HG02623 (cell line): ENCODE data around the gene YTHDF1.

Experiments used
- ATAC-seq: cut with Tn5 transposase; IDR thresholded peaks from one replicate; pipeline ENCODE4 v1.9.1; 2021; ENCODE audit warnings: moderate library complexity; ENCODE audit not compliant: unreplicated experiment

The YTHDF1 gene

DNA sequence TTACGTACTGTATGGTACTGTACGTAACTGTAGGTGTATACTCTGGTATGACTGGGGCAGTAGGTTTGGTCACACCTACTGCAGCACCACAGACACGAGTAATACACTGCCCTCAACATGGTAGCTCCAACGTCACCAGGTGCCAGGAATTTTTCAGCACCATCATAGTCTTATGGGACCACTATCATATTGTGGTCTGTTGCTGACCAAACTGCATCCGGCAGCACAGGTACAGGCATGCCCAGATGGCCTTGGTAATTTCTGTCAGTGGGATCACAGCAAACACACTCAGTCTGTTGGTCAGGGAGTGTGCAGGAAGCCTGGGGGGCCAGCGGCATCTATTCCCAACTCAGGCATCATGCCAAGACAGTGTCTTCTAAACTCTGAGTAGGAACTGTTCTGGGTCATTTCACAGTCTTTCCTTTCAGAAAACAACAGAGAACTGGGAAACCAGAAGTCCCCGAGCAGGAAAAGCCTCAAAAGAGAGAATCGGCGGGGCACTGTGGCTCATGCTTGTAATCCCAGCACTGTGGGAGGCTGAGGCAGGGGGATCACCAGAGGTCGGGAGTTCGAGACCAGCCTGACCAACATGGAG is 5.8 kb downstream of the YTHDF1 start:
- no peak for ATAC-seq

DNA sequence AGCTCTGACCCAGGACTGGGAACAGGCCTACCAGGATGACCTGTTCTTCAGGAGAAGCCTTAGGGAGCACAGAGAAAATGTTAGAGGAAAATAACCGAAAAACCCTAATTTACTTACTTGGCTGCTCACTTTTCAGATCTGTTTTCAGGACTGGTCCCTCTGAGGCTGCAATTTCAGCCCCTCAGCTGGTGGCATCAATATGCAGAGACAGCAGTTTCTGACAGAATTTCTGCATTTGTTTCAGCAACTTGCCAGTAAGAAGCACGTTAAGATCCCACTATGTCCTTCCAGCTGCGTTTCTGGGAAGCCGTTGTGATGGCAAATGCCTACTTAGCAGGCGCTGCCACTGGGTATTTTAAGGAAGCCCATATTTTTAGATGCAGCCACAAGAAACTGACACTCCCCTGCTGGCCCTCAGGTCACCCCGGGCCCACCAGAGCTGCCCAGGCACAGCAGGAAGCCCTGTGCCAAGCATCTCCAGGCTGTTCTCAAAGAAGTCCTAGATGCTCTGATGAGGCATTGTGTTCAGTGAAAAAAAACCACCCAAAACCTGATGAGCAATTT is 7.5 kb downstream of the YTHDF1 start:
- ATAC-seq: no peak

DNA sequence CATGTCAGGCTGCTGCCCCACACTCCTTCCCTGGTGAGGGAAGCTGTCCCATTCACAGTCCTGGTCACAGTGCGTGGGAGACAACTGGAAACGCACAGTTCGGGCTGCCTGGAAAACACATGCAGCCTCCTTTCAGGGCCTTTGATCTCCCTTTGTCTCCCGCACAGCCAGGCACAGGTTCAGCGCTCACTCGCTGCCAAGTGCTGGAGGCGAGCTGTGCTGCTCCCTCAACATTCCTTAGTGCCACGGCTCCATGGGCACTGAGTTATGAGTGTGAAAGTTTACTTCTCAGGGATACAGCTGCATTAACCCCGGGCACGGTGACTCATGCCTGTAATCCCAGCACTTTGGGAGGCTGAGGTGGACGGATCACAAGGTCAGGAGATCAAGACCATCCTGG is 9.1 kb downstream of the YTHDF1 start:
- no peak for ATAC-seq

DNA sequence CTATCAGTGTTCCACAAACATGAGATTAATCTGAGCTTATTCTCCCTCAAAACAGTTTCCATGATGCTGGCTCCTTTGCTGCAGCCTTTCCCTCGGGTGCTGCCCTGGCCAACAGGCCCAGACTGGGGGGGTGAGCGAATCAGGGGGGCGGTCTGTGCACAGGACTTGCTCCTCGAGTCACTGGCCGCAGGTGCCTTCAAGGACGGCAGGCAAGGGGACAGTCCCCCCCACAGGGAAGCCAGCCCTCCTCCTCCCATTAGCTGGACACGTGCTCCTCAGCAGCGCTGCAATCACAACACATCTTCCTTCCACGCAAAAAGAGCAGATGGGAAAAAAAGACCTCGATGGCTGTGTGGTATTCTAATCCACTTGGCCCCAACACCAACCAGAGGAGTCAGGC is 10.0 kb downstream of the YTHDF1 start:
- ATAC-seq: no peak

DNA sequence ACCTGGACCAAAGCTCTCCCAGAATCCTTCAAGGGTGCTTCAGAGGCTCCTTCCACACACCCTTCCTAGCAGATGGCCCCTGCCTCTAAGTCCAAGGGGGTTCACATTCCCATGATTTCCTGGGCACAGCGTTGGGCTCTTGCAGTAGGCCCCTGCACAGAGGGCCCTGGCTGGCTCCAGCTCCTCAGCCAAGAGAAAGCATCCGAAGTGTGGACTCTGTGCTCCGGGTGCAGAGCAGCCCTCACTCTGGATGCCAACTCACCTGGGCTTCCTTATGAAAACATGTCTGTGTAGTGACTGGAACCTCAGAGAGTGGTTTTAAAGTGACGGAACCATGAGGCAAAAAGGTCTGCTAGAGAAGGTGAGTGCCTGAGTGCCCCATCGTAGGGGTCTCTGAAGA is 11.6 kb downstream of the YTHDF1 start:
- ATAC-seq: no peak

DNA sequence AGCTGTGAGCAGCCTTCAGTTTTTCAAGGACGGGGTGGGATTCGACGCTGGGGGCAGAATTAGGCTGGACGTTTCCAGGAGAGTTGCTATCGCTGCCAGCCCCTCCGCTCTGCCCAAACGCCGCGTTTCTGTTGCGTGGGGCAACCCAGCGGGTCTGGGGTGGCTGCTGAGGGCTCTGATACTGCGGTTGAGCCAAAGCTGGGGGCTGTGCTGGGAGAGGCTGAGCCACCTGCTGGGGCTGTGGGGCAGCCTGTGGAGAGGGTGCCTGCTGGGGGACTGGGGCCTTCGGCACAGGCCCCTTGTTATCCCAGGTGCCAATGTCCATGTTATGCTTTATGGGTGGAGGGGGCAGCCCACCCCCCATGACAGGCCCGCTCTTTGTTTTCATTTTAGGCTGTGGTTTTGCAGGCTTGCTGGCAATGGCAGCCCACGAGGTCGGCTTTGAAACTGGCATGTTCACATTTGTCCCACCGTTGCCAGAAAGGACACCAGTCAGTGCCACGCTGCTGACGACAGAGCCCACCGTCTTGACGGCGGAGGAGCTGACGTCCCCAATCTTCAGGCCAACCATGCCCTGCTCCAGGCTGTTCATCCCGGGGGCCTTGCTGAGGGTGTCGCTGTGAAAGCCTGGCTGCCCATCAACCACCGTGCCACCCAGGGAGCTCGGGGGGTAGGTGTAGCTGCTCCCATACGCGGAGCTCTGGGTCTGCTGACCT is 13.0 kb downstream of the YTHDF1 start:
- ATAC-seq: no peak

DNA sequence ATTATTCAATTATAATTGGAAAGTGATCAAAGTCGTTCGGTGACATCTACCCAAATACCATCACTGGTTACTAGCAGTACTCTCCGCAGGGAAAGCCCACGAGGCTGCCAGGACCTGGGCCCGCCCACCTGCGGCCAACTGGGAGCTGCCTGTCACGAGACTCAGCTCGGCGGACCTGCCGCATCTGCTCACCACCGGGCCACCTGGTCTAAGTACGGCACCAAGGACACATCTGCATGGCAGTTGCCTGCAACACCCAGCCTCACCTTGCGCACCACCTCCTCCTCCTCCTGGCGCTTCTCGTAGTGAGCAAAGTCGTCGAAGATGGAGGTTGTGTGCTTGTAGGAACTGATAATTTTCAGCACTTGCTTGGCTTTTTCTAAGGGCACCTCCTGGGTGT is 13.9 kb downstream of the YTHDF1 start:
- ATAC-seq: no peak

DNA sequence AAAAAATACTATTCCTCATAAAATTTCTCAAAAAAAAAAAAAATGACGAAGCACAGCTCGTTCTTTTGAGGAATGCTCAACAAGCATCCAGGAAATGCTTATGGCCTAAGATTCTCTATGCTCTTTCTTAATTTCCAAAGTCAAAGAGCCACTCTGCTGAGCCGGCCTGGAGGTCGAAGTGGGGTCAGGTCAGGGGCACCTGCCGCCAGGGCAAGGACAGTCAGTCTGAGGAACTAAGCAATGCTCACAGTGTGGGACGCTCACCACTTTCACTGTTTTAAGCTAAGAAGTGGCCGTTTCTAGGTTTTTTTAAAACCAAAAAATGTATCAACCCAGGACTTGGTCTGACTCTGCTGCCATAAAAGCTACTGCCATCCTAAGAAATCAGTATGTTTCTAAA is 17.3 kb downstream of the YTHDF1 start:
- no peak for ATAC-seq

DNA sequence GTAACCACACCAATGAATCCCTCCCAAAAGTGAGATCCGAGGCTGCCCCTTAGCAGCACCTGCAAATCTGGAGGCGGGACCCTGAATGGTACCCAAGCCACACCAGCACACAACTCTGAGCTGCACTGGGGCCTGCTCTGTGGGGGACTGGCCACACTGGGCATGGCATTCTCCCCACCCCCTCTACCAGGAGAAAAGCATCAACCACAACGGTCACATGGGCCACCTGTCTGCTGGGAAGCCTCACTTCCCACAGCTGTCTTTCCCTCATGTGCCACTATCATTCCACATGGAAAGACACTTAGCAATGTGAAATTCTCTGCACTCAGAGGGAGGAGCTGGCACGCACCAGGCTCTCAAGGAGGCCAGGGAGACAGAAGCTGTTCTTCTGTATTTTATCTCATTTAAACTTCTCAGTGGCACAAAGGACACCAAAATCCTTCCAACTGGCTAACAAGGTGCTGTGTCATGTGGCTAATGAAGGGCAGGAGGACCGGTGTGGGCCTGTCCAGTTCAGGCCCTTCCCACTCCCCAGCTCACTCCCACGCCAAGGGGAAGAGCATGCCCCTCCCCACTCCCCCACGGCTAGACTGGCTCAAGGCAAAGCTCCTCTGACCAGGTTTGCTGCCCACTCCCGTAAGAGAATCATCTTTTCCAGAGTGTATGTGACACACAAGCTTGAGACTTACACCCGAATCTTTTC is 19.0 kb downstream of the YTHDF1 start:
- ATAC-seq: no peak

DNA sequence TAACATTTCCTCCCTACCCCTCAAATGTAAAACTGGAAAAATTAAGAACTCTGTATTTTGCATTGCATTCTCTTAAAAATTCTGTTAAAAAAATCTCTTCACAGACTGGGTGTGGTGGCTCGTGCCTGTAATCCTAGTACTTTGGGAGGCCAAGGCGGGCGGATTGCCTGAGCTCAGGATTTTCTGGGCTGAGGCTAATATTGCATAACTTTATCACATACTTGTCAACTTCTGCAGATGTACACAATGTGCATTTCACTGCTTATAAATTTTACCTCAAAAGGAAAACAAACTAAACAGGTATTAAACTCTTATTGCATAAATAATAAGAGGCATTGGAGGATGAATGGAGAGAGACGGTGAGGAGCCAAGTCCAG is 21.1 kb downstream of the YTHDF1 start:
- no peak for ATAC-seq

DNA sequence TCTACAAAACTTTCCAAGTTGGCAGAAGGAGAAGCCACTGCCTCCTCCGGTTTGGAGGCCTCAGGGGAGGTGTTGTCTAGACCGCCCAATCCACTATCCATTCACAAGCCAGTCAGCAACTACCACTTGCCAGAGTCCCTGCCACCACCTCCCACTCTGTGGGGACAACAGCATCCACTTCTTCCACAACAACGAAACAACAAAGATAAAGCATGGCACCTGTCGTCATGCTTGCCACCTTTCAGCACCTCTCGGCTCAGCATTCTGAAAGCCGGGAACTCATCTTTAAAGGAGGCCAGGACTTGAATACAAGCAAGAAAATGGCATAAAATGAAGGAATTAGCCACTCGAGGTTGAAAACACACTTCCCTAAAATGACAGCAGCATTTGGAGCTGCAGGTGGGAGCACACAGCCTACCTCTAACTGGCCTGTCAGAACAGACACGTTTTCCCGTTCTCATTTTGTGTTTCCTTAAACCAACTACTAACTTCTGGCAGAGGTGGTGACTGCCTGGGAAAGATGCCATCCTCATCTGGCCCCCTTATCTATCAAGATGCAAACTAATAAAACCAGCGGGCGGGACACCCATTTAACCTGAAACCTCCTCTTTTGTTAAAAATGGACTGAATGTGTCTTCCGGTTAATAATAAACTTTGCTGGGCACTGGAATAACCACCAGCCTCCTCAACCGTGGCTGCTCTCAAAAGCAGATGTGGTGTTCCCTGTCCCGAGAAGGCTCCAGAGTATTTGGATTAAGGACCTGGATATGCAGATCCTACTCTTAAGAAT is 21.7 kb downstream of the YTHDF1 start:
- ATAC-seq: no peak

DNA sequence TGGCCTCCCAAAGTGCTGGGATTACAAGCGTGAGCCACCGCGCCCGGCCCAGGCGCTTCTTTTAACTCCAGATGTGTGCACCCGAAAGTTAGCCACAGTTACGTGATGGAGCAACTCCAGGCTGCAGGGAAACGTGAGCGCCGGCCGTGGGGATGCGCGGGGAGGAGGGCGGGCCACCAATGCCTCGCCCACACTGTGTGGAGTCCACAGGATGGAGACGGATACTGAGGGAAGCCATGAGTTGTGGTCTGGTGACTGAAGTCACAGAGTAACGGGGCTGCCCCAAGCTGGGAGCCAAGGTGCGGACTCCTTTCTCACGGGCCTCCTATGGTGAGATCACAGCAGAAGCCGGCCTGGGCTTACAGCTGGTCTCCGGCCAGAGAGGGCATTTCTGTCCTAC is 23.2 kb downstream of the YTHDF1 start:
- no peak for ATAC-seq

DNA sequence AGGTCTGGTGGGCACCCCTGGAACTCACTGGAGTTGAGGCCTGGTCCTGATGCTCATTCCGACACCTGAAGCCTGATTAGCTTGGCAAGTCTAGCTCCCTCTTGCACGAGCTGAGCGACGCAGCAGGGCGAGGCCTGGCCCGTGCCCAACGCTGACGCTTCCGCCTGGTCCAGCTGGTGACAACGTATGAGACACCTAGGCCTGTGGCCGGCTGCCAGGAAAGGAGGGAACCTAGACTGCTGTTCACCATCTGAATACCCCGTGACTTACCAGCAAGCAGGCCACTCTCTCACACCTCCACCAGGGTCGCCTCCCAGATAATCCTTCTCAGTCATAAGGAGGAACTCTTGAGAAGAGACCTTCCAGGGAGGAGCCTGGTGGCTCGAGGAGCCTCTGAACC is 24.5 kb downstream of the YTHDF1 start:
- ATAC-seq: no peak

DNA sequence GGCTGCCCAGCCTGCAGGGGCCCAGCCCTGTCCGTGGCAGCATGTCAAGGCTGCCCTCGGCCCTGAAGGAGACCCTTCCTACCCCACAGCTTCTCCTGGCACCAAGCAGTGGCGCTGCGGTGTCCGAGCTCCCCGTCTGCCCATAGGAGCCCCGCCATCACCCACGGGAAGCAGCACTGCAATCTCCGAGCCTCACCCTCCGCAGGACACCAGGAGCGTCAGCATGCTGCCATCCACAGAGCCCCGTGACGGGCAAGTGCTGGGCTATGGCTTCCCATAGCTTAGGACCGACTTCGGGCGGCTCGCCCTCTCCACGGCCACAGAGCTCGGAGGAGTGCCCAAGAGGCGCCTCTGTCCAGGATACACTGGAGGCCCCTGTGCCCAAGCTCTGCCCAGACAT is 25.1 kb downstream of the YTHDF1 start:
- no peak for ATAC-seq

DNA sequence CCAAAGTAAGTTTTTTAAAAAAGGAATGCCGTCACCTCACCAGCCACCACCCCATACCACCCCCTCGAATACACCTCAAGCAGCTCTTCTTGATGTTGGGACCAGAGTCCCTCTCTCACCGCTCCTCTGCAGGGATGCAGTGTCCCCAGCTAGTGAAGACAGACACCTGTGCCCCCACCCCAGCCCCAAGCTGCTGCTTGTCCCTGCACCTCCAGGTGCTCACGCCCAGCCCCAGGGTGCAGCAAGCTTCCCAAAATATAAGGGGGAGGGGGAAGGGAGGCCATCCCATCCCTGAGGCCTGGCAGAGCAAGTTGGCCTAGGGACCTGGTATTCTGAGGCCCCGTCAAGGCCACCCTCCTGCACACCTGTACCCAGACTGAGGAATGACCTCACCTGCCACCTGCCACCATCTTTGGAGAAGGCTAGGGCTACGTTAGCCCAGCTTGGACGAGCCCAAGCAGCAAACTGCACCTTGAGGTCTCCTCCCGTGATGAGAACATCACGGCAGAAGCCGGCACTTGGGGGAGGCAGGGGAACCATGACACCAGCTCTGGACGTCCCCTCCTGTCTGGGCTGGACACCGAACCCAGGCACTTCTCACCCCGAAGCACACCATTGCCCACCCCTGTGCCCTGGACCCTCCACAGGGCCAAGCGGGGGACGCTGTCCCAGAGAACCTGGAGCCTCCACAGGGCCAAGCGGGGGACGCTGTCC is 25.9 kb downstream of the YTHDF1 start:
- no peak for ATAC-seq

DNA sequence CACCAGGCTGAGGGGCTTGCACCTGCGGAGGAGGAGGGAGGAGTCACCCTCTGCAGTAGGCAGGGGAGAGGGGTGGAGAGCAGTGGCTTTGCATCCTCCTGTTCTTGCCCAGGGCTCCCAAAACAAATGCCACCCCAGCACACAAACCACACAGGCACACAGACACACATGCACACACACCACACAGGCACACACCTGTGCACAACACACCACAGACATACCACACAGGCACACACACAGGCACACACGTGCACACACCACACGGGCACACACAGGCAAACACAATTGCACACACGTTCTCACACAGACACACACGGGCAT is 26.6 kb downstream of the YTHDF1 start:
- ATAC-seq: no peak

DNA sequence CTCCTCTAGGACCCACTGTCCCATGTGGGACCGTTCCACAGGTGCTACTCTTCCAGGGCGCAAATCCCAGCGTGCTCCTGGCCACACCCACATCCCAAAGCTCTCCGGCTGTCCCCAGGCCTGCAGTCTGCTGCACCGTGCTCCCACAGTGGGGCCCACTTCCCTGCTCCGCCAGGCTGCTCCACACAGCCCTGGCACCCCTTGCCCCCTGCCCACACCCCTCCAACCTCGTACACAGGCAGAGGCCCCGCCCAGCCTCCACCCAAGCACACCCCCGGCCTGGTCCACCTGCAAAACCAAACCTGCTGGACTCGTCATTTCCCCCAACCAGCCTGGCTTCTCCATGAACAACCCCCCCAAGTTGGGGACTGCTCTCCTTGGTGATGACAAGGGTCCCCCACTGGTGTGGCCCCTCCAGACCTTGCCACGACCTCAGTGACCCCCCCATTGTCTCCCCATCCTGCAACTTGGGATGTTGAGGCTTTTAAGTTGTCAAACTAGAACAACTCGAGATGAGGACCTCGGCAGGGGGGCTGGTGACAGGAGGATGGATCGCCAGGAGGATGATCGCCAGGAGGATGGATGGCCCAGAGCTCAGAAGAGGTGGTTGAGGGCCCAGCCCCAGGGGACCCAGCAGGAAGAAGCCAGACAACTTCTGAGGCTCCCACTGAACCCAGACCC is 27.1 kb downstream of the YTHDF1 start:
- no peak for ATAC-seq

DNA sequence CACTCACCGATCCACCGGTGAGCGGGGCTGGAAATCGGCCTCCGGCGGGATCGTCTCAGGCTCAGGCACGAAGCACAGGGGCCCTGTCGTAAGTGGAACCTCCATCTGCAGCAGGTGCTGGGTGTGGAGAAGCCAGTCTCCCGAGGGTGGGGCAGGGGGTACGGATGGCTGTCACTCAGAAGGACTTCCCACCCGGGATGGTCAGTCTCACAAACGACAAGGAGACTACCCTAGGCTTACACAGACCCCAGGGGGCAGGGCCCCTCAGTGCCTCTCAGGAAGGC is 27.8 kb downstream of the YTHDF1 start:
- no peak for ATAC-seq

DNA sequence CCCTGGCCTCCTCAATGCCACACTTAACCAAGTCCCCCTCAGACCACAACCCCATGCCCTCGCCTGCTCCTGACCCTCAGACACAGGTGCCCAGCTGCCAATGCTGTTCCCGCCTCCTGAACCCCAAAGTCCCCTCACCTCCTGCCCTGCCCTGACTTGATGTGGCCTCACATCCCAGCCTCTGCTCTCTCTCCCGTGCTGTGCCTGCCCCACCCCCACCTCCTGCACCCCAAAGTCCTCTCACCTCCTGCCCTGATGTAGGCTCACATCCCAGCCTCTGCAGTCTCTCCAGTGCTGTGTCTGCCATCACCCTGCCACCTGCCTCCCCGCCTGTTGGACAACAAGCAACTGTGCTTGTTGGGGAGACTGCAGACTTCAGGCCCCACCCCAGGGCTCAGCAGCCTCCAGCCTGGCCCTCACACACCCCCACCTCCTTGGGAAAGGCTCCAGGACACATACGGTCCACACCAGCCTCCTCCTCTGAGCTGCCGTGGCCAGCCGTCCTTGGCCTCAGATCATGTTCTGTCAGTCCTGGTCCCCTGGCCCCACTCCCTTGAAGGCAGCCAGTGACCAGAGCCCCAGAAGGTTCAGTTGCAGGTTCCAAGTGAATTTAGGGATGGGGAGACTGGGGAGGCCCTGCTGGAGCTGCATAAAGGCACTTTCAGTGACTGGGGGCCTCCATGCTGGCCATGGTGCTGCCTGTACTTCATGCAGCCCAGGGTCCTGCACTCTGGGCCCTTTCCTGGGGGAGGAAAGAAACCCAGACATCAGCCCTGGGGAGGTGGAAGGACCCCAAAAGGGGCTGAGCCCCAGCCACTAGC is 28.4 kb downstream of the YTHDF1 start:
- ATAC-seq: no peak
